Stimulated activated CD4-positive, alpha-beta T cell treated with anti-CD3 and anti-CD28 coated beads, Interleukin-1b, Interleukin-23, amount 100 ng/mL, for 4 hours (primary cell): ENCODE measurements around the gene PTK6.
"Not testable (repeated sequence)": the region's sequence is repeated elsewhere in the genome, so short reads cannot be mapped to it uniquely, and the experiment has no call there.

Experiments
- DNase-seq, 2 donors: peaks; one replicate each; pipeline ENCODE4 v3.0.0-alpha.2; 2020; ENCODE audit warnings: low read depth in 2 of 2

PTK6 gene

DNA sequence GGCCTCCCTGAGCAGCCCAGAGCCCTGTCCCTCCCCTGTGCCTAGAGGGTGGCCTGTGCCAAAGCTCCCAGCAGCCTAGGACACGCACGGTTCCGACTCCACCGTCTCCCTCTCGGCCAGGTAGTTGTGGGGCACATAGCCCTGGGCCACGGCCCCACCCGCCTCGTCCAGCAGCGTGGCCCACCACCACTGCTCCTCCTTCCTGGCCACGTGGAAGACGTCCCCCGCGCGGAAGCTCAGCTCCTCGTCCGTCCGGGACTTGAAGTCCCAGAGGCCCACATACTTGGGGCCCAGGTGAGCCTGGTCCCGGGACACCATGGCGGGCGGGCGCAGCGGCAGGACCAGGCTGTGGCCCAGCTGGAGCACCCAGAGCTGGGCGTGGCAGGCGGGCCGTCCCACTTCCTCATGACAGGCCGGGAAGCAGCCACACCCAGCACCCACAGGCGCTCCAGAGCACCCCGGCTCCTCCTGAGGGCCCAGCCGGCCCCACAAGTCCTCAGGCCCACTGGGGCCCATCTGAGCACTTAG, at the start of gene PTK6:
PTK6 (minus strand) TSS at position 380 of the 528 bp plus-strand sequence; CDS start at position 318, 62 bp downstream.
- no peak for DNase-seq

DNA sequence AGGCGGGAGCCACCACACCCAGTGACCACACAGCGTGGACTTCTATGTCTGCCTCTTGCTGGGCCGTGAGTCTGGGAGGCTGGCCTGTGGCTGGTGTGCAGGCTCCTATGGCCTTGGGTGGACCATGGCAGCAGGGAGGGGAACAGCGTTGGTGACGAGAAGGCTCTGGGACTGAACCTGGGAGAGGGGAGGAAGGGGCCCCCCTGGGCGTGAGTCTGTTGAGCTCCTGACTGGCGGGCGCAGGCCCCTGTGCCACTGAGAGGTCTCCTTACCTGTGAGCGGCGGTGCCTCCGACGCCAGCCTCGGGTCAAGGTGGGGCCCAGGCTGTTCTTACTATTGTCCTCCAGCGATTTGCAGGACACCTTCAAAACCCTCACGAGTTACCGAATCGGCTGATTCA, 49.6 kb upstream of the PTK6 start:
- DNase-seq: no peak

DNA sequence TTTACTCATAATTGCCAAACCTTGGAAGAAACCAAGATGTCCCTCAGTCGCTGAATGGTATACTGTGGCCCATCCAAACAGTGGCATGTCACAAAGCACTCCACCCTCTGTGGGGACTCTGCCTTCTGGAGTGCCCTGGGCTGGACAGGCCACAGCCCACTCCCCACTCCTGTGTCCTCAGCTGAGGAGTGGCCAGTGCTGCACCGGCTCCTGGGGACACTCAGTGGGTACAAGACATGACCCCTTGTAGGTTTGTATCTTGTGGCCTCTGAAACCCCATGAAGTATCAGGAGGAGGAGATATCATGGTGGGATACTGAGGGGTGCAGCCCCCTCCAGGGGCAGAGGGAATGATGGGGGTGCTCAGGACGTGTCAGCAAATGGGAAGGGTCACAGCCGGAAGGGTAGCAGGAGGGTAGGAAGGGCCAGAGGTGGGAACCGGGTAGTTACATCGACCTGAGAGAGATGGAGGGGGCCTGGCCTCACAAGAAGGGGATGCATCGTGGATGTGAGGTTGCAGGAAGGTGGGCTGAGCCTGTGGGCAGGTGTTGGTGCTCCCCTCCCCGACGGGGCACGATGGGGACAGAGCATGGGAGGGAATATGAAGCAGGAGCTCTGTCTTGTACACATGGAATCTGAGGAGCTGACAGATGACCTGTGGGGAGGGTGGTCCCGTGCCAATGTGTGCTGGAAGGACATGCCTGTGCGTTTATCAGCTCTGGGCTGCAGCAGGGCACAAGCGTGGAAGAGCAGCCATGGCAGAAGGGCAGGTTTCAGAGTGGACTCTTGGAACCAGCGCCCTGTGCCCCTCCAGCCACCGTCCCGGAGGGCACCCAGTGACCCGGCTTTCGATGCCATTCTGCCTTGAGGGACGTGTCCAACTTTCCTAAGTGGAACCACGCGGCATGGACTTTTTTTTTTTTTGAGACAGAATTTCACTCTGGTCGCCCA, 48.7 kb upstream of the PTK6 start:
- DNase-seq: no peak

DNA sequence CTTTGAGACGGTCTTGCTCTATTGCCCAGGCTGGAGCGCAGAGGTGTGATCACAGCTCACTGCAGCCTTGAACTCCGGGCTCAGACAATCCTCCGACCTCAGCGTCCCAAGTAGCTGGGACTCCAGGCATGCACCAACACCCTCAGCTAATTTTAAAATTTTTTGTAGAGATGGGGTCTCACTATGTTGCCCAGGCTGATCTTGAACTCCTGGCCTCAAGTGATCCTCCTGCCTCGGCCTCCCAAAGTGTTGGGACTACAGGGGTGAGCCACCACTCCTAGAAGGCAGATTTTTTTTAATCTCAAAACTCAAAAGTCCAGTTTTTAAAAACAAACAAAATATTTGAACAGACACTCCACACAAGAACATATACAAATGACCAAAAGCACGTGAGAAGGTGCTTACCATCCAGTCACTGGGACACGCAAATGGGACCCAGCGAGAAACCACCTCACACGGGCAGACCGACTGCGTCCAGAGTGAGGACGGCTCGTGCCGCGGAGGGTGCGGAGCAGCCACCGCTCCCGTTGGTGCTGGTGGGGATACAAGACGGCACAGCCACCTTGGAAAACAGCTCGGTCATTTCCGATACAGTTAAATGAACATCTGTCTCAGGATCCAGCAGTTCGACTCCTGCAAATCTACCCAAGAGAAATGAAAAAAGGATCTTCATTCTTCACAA, 45.3 kb upstream of the PTK6 start:
- DNase-seq: no peak

DNA sequence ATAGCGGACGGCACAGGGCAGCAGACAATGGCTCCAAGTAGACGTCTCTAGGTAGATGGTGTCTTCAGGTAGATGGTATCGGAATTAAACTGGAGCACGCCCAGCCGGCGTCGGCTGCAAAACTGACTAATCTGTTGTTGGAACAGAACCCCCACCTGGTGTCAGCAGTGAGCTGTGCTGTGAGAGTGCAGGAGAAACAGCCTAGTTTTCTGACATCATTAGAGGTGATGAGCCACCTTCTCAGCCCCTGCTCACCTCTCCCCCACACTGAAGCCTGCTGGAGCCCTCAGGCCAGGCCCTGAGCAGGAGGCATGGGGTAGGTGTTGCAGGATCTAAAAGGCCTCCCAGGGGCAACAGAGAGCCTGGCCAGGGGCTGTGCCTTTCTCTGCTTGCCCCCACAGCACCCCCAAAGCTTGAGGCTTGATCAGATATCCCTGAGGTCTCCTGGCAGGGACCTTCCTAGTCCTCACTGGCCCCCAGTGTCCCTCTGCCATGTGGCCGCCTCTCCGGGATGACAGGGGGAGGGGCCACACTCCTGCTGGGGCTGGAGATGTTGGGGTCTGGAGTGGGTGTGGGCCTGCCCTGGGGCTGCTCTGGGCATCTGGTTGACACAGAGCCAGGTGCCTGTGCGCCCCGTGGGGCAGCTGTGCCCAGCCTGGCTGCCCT, 43.8 kb upstream of the PTK6 start:
- peak; percentile 54 to 69 for DNase-seq

DNA sequence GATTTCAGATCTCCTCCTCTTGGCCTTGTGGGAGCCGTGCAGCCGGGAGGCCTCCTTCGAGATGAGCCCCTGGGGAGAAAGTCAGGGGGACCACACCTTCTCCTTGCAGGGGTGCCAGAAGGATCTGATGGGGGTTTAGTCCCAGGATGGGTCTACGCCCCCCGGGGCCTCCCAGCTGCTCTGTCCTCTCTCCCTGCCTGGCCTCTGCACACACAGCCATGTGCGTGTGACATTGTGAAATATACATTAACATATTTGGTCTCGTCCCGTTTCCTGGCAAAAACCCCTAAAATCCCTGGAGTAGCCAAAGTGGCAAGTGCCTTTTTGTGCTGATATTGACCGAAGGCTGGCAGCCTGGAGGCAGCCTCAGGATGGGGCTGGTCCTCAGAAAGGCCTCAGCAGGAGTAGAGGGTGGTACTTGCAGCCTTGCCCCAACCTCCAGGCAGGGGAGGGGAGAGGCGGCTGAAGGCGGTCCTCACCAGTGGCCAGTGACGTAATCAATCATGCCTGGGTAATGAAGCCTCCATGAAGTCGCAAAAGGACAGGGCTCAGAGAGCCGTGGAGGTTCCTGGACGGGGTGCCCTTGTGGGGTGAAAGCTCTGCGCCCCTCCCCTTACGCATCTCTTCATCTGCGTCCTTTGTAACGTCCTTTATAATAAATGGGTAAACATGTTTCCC, 42.0 kb upstream of the PTK6 start:
- no peak for DNase-seq

DNA sequence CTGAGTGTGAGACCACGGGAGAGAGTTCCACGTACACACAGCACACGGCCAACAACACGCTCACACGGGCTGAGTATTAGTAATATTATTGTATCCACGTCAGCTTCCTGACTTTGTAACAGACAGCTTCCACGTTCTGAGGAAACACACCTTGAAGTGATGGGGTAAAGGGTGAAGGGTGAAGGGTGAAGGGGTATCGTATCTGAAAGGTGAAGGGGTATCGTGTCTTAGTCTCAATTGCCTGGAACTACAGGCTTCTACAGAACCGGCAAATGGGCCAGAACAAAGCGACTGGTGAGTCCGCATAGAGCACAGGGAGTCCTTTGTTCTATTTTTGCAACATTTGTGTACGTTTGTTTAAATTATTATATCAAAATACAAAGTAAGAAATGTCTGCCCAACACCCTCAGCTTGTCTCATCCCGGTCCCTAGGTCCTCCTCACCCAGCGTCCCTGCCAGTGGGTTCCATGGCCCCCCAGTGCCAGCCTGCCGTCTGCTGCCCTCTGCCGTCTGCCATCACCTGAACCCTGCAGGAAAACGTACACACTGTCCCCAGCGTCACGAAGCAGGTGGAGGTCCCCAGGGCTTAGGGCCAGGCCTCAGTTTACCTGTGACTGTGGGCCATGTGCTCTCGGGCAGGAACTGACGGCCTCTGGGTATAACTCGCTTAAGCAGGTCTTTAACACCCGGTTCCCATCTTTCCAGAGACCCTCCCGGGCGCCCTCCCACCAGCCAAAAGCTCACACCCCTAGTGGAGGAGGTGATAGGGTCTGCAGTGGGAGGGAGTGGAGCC, 41.2 kb upstream of the PTK6 start:
- DNase-seq: no peak

DNA sequence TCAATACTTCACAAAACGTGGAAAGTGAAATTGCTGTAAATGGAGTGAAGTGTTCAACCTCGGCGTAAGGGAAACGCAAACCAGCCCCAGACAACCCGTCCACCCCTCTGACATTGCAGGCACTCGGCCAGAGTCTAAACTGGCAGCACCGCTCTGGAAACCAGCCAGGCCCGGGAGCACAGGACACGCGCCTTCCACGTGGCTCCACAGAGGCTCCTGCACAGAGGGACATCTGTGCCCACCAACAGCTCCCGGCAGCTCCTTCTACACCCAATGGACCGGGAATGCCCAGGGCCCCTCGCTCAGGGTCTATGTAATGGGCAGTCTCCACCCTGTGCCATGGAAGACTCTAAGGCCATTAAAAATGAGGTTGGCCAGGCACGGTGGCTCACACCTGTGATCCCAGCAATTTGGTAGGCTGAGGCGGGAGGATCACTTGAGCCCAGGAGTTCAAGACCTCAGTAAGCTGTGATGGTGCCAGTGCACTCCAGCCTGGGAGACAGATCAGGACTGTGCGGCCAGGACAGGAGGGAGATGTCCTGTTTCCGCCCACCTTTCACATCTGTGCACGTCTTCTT, 40.2 kb upstream of the PTK6 start:
- DNase-seq: no peak

DNA sequence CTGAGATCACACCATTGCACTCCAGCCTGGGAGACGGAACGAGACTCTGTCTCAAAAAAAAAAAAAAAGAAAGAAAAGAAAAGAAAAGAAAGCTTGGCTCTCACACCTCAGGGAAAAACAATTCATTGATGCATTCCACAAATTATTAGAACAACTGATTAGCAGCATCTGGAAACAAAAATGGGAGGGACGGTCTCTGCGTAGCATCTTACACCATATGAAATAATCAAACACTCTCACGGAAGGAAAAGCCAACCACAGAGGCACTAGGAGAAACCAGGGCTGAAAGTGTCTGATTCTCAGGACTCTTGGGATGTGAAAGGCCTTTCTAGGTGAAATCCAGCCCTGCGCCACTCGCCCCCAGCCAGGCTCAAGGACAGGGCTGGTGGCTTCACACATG, 39.1 kb upstream of the PTK6 start:
- DNase-seq: no peak

DNA sequence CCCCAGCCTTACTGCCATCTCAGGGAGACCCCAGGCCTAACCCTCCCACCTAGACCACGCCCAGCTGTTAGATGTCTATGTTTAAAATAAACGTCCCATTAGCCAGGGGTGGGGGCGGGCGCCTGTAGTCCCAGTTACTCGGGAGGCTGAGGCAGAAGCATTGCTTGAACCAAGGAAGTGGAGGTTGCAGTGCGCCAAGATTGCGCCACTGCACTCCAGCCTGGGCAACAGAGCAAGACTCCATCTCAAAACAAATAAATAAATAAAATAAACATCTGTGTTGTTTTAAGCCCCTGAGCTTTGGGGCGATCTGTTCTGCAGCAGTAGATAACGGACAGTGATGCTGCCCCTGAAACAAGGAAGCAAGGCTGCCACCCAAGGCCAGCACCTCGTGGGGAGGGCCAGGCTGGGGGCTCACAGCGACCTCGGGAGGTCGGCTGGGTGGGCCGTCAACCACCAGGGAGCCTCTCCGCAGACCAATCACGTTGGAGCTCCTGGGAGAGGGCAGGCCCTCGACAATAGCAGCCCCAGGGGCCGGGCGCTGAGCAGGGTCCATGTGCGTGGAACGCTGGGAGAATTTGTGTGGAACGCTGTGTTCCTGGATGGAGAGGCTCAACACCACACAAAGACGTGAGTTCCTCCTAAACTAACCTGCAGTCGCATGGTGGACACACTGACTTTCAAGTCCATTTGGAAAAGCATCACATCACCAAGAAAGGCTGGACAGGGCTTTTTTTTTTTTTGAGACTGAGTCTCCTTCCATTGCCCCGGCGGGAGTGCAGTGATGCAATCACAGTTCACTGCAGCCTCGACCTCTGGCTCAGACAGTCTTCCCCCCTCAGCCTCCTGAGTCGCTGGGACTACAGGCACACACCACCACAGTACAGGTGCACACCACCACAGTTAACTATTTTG, 37.9 kb upstream of the PTK6 start:
- no peak for DNase-seq

DNA sequence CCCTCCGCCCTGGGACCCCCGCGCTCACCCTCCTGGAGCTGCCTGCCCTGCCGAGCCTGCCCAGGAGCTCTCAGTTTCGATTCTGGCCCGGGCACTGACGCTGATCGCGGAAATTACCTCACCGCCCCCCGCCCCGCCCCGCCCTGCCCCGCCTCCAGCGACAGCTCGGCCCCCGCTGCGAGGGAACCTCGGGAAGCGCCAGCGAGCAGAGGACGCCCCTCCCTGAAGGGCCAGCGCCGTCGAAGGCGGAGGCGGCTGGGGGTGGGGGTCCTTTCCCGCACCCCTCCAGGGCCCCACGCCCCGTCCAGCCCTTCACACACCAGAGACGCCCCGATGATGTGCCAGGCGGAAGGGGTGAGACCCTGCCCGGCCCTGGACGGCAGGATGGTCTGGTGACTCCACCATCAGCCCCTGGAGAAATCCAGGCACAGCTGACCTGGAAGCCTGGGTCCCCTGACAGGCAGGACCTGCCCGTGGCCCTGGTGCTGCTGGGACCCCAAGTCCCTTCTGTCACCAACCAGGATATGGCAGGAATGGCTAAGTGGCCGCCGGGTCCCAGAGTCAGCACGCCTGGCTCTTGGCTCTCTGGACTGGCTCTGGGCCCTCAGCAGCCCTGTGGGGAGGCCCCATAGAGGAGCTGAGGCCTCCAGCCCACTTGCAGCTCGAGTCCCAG, 37.1 kb upstream of the PTK6 start, which contains the start of gene HELZ2:
HELZ2 (minus strand) TSS at position 84 of the 673 bp plus-strand sequence. CDS start 1,854 bp downstream, outside the sequence.
- peak; percentile 40 to 55 for DNase-seq

DNA sequence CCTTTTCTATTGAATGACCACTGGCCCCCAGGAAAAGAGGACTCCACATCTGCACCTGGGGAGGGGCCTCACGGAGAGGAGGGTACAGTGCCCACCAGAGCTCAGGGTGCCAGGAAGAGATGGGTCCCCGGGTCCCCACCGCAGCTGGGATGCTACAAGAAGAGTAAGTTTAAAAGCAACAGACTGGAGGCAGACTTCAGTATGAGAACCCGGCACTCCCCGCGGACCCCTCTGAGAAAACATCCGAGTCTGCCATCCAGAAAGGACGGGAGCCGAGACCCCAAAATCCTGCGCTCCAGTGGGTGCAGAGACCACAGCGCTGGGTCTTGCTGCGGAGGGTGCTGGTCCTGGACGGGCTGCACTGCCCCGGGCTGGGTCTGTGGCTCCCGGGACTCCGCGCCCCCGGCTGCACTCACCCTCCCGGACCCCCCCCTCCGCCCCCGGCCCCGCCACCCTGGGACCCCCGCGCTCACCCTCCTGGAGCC, 36.5 kb upstream of the PTK6 start:
- DNase-seq: no peak

DNA sequence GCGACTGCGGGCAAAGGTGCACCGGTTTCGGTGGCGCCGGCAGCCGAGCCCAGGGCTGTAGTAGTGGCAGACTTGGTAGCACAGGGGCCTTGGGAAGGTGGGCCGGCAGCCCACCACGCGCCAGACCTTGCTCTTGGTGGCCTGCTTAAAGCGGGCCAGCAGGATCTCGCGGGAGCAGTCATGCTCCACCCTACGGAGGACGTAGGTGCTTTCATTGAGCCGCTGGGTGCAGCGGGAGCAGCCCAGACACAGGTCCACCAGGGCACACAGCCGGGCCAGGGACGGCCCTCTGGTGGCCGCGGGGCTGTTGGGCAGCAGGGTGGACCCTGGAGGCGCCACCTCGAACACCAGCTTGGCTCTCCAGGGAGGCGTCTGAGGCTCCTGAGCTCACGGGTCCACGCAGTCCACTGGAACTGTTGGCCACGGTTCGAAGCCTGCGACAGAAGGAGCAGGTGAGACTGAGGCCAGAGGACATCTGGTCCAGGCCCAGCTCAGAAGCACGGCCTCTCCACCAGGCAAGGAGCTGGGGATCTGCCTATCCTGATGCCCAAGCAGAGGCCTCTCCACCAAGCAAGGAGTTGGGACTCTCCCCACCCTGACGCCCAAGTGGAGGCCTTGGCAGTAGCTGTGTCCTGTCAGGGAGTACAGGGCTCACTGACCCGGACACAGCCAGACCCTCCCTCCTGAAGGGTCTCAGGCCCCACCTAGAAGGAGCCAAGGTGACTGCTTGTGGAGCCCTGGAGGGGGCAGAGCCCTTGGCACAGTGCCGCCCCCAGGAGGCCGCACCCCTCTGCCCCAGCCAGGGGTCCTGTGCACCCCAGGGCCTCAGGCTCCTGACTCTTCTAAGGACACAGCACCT, 35.8 kb upstream of the PTK6 start:
- no peak for DNase-seq

DNA sequence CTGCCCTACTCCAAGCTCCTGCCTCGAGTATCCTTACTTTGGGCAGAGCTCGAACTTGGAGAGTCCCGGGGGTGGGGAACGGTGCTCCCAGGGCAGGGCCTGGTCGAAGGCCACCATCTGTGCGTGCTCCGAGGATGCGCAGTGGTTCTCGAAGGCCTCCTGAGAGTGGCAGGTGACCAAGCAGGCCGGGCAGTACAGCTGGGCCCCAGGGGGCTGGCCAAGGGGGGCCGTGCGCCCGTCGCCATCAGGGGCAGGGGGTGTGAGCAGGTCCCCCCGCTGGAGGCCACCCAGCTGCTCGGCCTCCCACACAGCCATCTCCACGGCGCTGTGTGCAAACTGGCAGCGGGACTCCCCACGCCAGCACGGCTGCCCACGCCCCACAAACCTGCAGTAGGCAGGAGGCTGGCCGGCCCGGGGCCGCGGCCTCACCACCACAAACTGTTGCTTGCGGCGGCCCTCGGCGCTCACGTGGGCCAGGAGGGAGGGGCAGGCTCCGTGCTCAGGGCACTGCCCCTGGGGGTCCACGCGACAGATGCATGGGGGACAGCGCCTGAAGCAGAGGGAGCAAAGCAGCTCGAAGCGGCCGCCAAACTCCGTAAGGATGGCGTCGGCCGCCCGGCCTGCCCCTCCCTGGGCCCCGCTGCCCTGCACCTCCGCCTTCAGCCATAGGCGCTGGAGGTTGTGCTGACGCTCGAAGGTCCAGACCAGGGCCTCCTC, 35.1 kb upstream of the PTK6 start:
- no peak for DNase-seq

DNA sequence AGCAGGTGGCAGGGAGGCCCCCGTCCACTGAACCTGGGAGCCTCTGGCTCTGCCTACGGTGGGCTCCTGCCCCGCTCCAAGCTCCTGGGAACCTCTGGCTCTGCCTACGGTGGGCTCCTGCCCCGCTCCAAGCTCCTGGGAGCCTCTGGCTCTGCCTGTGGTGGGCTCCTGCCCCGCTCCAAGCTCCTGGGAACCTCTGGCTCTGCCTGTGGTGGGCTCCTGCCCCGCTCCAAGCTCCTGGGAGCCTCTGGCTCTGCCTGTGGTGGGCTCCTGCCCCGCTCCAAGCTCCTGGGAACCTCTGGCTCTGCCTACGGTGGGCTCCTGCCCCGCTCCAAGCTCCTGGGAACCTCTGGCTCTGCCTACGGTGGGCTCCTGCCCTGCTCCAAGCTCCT, 33.9 kb upstream of the PTK6 start:
- DNase-seq: not testable (repeated sequence)

DNA sequence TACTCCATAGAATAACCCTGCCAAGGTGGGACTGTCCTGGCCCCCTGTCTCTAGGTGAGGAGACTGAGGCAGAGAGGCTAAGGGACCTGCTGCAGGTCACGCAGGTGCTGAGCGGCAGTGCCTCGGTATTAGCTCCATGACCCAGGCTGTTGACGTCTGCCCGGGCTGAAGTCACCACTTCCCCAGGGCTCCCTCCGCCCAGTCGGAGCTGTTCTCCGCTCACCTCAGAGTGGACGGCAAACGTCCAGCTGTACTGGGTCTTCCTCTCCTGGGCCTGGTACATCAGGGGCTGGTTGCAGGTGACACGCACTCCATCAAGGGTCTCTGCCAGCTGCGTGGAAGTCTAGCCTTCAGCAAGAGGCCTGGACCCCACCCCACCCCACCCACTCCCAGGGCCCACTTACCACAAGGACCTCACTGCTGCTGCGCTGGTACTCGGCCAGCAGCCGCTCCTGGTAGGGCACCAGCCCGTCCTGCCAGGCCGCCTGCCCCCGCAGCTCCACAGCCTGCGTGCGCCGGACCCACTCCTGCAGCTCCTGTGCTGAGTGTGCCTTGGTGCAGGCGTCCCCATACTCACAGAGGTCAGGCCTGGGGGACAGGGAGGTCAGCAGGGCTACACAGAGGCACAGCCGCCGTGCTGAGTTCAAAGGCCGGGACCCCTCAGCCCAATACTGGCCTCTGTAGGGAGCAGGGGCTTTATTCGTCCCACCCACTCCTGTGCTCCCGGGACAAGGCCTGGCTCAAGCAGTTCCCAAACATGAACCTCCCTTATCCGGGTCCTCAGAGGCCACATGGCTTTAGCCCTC, 33.3 kb upstream of the PTK6 start:
- no peak for DNase-seq
